GM23338 (cell line): ENCODE measurements around the gene TMSB4X. TPM values are rescaled to one million over a fixed set of nuclear protein-coding genes. Genes with fewer than 3 reads are reported as not detected.

Experiments
- ATAC-seq: fragments of 200-7000 bp; cut with Tn5 transposase; 3 replicates; pipeline ENCODE4 v1.9.1; 2020
- DNase-seq: peaks from one replicate; pipeline ENCODE4 v3.0.0-alpha.2; 2015; ENCODE audit warnings: low spot score
- H2AFZ ChIP-seq: fragments of 200-600 bp; sonication (generic); 2 replicates; pipeline ENCODE4 v1.8.0; 2016; ENCODE audit warnings: antibody characterized with exemption, mild to moderate bottlenecking, moderate library complexity
- H3F3A ChIP-seq: fragments of 200-600 bp; sonication (generic); replicated peaks from 2 replicates; pipeline ENCODE4 v1.8.0; 2017; ENCODE audit warnings: antibody characterized with exemption, mixed run types, low read depth
- H3K27ac ChIP-seq: fragments of 200-600 bp; sonication (generic); 2 replicates; pipeline ENCODE4 v1.6.1; 2016; ENCODE audit warnings: low read depth
- H3K27me3 ChIP-seq: fragments of 200-600 bp; sonication (generic); 2 replicates; pipeline ENCODE4 v1.8.0; 2016; ENCODE audit warnings: mild to moderate bottlenecking, mixed run types, moderate library complexity; ENCODE audit not compliant: insufficient read depth
- H3K36me3 ChIP-seq: fragments of 200-600 bp; sonication (generic); 2 replicates; pipeline ENCODE4 v1.8.0; 2016; ENCODE audit warnings: mild to moderate bottlenecking; ENCODE audit not compliant: insufficient read depth
- H3K4me1 ChIP-seq: fragments of 200-600 bp; sonication (generic); 2 replicates; pipeline ENCODE4 v1.8.0; 2016; ENCODE audit warnings: mild to moderate bottlenecking, moderate library complexity; ENCODE audit not compliant: insufficient read depth
- H3K4me2 ChIP-seq: fragments of 200-600 bp; sonication (generic); 2 replicates; pipeline ENCODE4 v1.7.1; 2017; ENCODE audit warnings: mixed run types
- H3K4me3 ChIP-seq: fragments of 200-600 bp; sonication (generic); 2 replicates; pipeline ENCODE4 v1.6.1; 2016; ENCODE audit warnings: mixed run types
- H3K79me2 ChIP-seq: fragments of 200-600 bp; sonication (generic); replicated peaks from 2 replicates; pipeline ENCODE4 v1.8.0; 2017; ENCODE audit warnings: mild to moderate bottlenecking; ENCODE audit not compliant: insufficient read depth
- H3K9me2 ChIP-seq: fragments of 200-600 bp; sonication (generic); 2 replicates; pipeline ENCODE4 v1.8.0; 2017; ENCODE audit not compliant: insufficient read depth
- H4K20me1 ChIP-seq: fragments of 200-600 bp; sonication (generic); replicated peaks from 2 replicates; pipeline ENCODE4 v1.8.0; 2017; ENCODE audit warnings: mild to moderate bottlenecking; ENCODE audit not compliant: insufficient read depth
- H3K27ac Mint-ChIP-seq: 2 replicates; pipeline ENCODE4 v1.8.0; 2020; ENCODE audit warnings: inconsistent platforms, mild to moderate bottlenecking, moderate library complexity, mixed read lengths
- H3K27me3 Mint-ChIP-seq: 3 replicates; pipeline ENCODE4 v1.8.0; 2022; ENCODE audit warnings: low read depth, mild to moderate bottlenecking, moderate library complexity, mixed read lengths, inconsistent platforms; ENCODE audit not compliant: insufficient read depth, poor library complexity
- H3K36me3 Mint-ChIP-seq: 3 replicates; pipeline ENCODE4 v1.8.0; 2021; ENCODE audit warnings: low read depth, mild to moderate bottlenecking, inconsistent platforms, moderate library complexity, mixed read lengths
- H3K4me1 Mint-ChIP-seq: 3 replicates; pipeline ENCODE4 v1.8.0; 2020; ENCODE audit warnings: mild to moderate bottlenecking, inconsistent platforms, mixed read lengths
- H3K4me3 Mint-ChIP-seq: 3 replicates; pipeline ENCODE4 v1.8.0; 2021; ENCODE audit warnings: moderate library complexity, mild to moderate bottlenecking, inconsistent platforms, mixed read lengths
- H3K9me3 Mint-ChIP-seq: 3 replicates; pipeline ENCODE4 v1.8.0; 2020; ENCODE audit warnings: moderate library complexity, mild to moderate bottlenecking, inconsistent platforms, mixed read lengths
- CREB1 ChIP-seq: fragments of 250-450 bp; sonication (Bioruptor Pico); IDR thresholded peaks from 2 replicates; pipeline ENCODE4 v1.5.0; 2020; ENCODE audit warnings: low read depth, mild to moderate bottlenecking, moderate library complexity
- EZH2 ChIP-seq: fragments of 200-600 bp; sonication (generic); IDR thresholded peaks from one replicate; pipeline ENCODE4 v1.8.0; 2017; ENCODE audit warnings: antibody characterized with exemption, mild to moderate bottlenecking, low read depth; ENCODE audit not compliant: unreplicated experiment
- EZH2phosphoT487 ChIP-seq: fragments of 200-600 bp; sonication (generic); IDR thresholded peaks from one replicate; pipeline ENCODE4 v1.8.1; 2018; ENCODE audit warnings: antibody characterized with exemption; ENCODE audit not compliant: unreplicated experiment
- JUNB ChIP-seq: IDR thresholded peaks from one replicate; pipeline ENCODE4 v1.6.1; 2016; ENCODE audit warnings: antibody characterized with exemption; ENCODE audit not compliant: unreplicated experiment
- NANOG ChIP-seq: IDR thresholded peaks from 2 replicates; pipeline ENCODE4 v1.6.1; 2016; ENCODE audit warnings: antibody characterized with exemption, borderline replicate concordance
- POLR2AphosphoS5 ChIP-seq: IDR thresholded peaks from 2 replicates; pipeline ENCODE4 v1.6.1; 2016; ENCODE audit warnings: antibody characterized with exemption, low read depth
- STAT1 ChIP-seq: IDR thresholded peaks from one replicate; pipeline ENCODE4 v1.6.1; 2016; ENCODE audit warnings: antibody characterized with exemption; ENCODE audit not compliant: unreplicated experiment
- ZNF114 ChIP-seq: fragments of 250-450 bp; sonication (Bioruptor Pico); IDR thresholded peaks from 2 replicates; pipeline ENCODE4 v1.5.0; 2020; ENCODE audit warnings: mild to moderate bottlenecking, moderate library complexity
- ZNF331 ChIP-seq: fragments of 250-450 bp; sonication (Bioruptor Pico); IDR thresholded peaks from 2 replicates; pipeline ENCODE4 v1.5.0; 2020; ENCODE audit warnings: low read depth, mild to moderate bottlenecking, moderate library complexity
- polyA plus RNA-seq: library from polyadenylated mRNA; unstranded; fragments of >200 nt; fragmentation: Nextera tagmentation; extraction: Ambion mirVana; gene quantifications from 2 replicates; pipeline ENCODE4 v1.2.1, GENCODE V29; 2016
- total RNA-seq: library from RNA; depleted of rRNA; stranded (reverse); fragments of >200 nt; shearing (Covaris generic); gene quantifications from 2 replicates; pipeline ENCODE4 v1.2.3, GENCODE V29; 2014
- TF ChIP-seq, protein P1 (sequence below): IDR thresholded peaks from one replicate; pipeline ENCODE4 v1.6.1; 2018; ENCODE audit warnings: antibody characterized with exemption; ENCODE audit not compliant: unreplicated experiment
- TF ChIP-seq, protein P2 (sequence below): IDR thresholded peaks from 2 replicates; pipeline ENCODE4 v1.6.1; 2016; ENCODE audit warnings: antibody characterized with exemption
- TF ChIP-seq, protein P3 (sequence below), 2 experiments: fragments of 200-600 bp in 1 of 2; sonication (generic) in 1 of 2; conservative IDR thresholded peaks; 2 replicates each; pipeline versions ENCODE4 v1.5.1 to v1.6.1; 2016 to 2017; ENCODE audit warnings: antibody characterized with exemption in 2 of 2, low read depth in 2 of 2, mild to moderate bottlenecking in 2 of 2, moderate library complexity in 1 of 2

Gene TMSB4X
- total and polyA plus RNA-seq, 2 experiments from 2014 or later: 999 to 6,191 TPM

DNA sequence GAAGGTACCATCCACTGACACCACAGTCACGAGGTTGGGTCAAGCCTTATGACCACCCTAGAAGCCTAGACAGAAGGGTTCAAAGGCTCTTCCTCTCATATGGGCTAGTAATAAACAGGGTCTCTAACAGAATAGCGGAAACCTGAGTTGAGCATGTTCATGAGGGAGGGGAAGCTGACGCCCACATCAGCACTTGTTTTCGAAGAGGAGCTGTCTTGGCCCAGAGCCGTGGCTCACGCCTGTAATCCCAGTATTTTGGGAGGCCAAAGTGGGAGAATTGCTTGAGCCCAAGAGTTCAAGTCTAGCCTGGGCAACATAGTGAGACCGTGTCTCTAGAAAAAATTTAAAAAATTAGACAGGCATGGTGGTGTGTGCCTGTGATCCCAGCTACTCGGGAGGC is 21.5 kb upstream of the TMSB4X start:
- Histone ChIP-seq H2AFZ (no peak overlapping the region), H4K20me1 (no peaks in the 10 kb centered on the region), H3F3A (no peaks in the 10 kb centered on the region), H3K27me3 (no peaks in the 10 kb centered on the region), H3K9me2 (no peaks in the 10 kb centered on the region), H3K79me2 (no peaks in the 10 kb centered on the region), H3K4me1 (no peaks in the 10 kb centered on the region; the same call in 1 of the 2 replicates), H3K4me2 (no peak overlapping the region), H3K36me3 (no peaks in the 10 kb centered on the region), H3K4me3 (no peak overlapping the region), H3K27ac (no peak overlapping the region)
- no peak for DNase-seq
- Mint-ChIP-seq H3K36me3 (no peaks in the 10 kb centered on the region), H3K27me3 (peaks cover 2% of the 10 kb centered on the region), H3K9me3 (no peaks in the 10 kb centered on the region), H3K4me1 (no peaks in the 10 kb centered on the region), H3K4me3 (no peak overlapping the region), H3K27ac (no peak overlapping the region)
- no peak for ATAC-seq
- TF ChIP-seq ZNF331 (CRISPR knock-in tag) (no peak), ZNF114 (CRISPR knock-in tag) (no peak)
- TF ChIP-seq, protein P1, sequence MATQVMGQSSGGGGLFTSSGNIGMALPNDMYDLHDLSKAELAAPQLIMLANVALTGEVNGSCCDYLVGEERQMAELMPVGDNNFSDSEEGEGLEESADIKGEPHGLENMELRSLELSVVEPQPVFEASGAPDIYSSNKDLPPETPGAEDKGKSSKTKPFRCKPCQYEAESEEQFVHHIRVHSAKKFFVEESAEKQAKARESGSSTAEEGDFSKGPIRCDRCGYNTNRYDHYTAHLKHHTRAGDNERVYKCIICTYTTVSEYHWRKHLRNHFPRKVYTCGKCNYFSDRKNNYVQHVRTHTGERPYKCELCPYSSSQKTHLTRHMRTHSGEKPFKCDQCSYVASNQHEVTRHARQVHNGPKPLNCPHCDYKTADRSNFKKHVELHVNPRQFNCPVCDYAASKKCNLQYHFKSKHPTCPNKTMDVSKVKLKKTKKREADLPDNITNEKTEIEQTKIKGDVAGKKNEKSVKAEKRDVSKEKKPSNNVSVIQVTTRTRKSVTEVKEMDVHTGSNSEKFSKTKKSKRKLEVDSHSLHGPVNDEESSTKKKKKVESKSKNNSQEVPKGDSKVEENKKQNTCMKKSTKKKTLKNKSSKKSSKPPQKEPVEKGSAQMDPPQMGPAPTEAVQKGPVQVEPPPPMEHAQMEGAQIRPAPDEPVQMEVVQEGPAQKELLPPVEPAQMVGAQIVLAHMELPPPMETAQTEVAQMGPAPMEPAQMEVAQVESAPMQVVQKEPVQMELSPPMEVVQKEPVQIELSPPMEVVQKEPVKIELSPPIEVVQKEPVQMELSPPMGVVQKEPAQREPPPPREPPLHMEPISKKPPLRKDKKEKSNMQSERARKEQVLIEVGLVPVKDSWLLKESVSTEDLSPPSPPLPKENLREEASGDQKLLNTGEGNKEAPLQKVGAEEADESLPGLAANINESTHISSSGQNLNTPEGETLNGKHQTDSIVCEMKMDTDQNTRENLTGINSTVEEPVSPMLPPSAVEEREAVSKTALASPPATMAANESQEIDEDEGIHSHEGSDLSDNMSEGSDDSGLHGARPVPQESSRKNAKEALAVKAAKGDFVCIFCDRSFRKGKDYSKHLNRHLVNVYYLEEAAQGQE: no peak

DNA sequence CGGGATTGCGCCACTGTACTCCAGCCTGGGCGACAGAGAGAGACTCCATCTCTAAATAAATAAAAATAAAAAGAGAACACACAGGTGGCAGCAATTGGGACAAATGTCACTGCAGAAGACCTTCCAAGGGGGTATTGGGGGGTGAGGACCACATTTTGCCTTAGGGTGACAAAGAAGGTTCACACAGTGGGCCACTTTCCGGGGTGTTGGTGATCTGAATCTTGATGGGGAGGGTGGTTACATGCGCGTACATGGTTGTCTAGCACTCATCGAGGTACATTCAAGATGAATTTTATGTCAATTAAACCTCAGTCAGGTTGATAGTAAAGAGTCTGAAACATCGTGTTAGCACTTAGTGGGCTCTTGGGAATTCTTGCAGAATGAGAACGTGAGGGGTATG is 20.5 kb upstream of the TMSB4X start:
- no peaks in the 10 kb centered on the region for H3K79me2 ChIP-seq
- no peak for DNase-seq
- H2AFZ ChIP-seq: no peak overlapping the region
- no peak overlapping the region for H3K27ac ChIP-seq
- Mint-ChIP-seq H3K4me3 (no peak overlapping the region), H3K27ac (no peak overlapping the region), H3K4me1 (no peaks in the 10 kb centered on the region), H3K36me3 (no peaks in the 10 kb centered on the region), H3K9me3 (no peaks in the 10 kb centered on the region), H3K27me3 (peaks cover 2% of the 10 kb centered on the region)
- H3K4me3 ChIP-seq: no peak overlapping the region
- no peak for TF ChIP-seq POLR2AphosphoS5
- TF ChIP-seq STAT1: no peak
- no peak for TF ChIP-seq ZNF331 (CRISPR knock-in tag)
- TF ChIP-seq, protein P2, sequence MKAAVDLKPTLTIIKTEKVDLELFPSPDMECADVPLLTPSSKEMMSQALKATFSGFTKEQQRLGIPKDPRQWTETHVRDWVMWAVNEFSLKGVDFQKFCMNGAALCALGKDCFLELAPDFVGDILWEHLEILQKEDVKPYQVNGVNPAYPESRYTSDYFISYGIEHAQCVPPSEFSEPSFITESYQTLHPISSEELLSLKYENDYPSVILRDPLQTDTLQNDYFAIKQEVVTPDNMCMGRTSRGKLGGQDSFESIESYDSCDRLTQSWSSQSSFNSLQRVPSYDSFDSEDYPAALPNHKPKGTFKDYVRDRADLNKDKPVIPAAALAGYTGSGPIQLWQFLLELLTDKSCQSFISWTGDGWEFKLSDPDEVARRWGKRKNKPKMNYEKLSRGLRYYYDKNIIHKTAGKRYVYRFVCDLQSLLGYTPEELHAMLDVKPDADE: no peak
- TF ChIP-seq, protein P3, sequence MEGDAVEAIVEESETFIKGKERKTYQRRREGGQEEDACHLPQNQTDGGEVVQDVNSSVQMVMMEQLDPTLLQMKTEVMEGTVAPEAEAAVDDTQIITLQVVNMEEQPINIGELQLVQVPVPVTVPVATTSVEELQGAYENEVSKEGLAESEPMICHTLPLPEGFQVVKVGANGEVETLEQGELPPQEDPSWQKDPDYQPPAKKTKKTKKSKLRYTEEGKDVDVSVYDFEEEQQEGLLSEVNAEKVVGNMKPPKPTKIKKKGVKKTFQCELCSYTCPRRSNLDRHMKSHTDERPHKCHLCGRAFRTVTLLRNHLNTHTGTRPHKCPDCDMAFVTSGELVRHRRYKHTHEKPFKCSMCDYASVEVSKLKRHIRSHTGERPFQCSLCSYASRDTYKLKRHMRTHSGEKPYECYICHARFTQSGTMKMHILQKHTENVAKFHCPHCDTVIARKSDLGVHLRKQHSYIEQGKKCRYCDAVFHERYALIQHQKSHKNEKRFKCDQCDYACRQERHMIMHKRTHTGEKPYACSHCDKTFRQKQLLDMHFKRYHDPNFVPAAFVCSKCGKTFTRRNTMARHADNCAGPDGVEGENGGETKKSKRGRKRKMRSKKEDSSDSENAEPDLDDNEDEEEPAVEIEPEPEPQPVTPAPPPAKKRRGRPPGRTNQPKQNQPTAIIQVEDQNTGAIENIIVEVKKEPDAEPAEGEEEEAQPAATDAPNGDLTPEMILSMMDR (conservative IDR thresholded peaks at IDR 0.05; ENCODE audit: low read depth in 2 of 2): no peak
- TF ChIP-seq EZH2: no peak
- TF ChIP-seq JUNB: no peak
- TF ChIP-seq EZH2phosphoT487: no peak
- no peak for TF ChIP-seq NANOG
- no peak for TF ChIP-seq CREB1
- no peaks in the 10 kb centered on the region for H3K9me2 ChIP-seq
- no peaks in the 10 kb centered on the region for H3K36me3 ChIP-seq
- H3F3A ChIP-seq: no peaks in the 10 kb centered on the region
- no peak overlapping the region for H3K4me2 ChIP-seq
- ATAC-seq: no peak
- H4K20me1 ChIP-seq: no peaks in the 10 kb centered on the region
- no peaks in the 10 kb centered on the region; the same call in 1 of the 2 replicates for H3K4me1 ChIP-seq
- H3K27me3 ChIP-seq: no peaks in the 10 kb centered on the region
